ENCODE measurements around the gene GPC6.

DNA sequence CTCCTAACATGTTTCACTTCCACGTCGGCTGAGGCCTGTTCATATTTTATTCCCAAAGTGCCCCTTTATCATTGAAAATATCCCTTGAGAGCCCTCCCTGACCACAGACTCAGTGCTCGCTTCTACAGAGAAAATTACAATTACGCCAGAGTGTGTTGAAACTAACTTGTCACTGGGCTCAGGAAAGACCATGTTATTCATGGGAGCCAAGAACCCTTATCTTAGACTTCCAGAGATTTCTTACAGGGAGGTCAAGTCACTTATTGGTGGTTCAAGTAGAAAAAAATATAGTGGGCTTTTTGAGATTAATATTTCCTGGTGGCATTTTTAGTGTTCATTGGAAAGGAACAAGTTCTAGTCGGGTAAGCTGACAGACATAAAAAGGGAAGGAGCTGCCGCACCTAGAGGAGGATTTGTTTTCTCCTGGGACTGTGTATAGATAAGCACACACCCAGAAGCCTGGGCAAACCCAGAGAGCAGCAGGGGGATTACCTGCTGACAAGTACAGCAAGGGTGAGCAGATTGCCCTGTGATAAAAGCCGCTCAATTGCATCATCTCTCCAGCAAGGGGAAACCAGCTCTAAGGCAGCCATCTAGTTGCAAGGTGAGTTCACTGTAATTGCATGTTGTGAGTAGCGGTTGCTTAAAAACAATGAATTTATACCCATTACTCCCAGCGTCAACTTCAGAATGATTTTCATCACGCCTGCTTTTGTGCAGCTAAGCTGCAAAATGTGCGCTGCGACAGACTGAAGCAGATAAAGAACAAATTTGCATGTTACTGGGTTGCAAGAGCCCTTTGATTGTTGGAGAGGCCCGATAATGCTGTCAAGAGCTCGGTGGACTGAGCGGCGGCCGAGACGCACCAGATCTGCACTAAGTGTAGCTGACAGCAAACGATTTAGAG is 1206.7 kb downstream of the GPC6 start:
- TF ChIP-seq RAD21 (conservative IDR thresholded peaks at IDR 0.05): peak; percentile 53
- TF ChIP-seq, protein P1, sequence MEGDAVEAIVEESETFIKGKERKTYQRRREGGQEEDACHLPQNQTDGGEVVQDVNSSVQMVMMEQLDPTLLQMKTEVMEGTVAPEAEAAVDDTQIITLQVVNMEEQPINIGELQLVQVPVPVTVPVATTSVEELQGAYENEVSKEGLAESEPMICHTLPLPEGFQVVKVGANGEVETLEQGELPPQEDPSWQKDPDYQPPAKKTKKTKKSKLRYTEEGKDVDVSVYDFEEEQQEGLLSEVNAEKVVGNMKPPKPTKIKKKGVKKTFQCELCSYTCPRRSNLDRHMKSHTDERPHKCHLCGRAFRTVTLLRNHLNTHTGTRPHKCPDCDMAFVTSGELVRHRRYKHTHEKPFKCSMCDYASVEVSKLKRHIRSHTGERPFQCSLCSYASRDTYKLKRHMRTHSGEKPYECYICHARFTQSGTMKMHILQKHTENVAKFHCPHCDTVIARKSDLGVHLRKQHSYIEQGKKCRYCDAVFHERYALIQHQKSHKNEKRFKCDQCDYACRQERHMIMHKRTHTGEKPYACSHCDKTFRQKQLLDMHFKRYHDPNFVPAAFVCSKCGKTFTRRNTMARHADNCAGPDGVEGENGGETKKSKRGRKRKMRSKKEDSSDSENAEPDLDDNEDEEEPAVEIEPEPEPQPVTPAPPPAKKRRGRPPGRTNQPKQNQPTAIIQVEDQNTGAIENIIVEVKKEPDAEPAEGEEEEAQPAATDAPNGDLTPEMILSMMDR (IDR thresholded peaks at IDR 0.05; ENCODE audit: poor library complexity, severe bottlenecking): peak; percentile 49

All from neural cell (in vitro differentiated cells).